Pancreas (tissue), 10 donors: ENCODE measurements around the gene SHISA5. TPM values are rescaled to one million over a fixed set of nuclear protein-coding genes. Genes with fewer than 3 reads are reported as not detected.
A peak's percentile ranks its signal among the peaks of the same experiment; 100 is the strongest.

Experiments
- ATAC-seq, 4 donors: fragments of 200-7000 bp; cut with Tn5 transposase; one replicate each; pipeline versions ENCODE4 v1.8.0 to v1.9.1; 2020; ENCODE audit warnings: mild to moderate bottlenecking in 4 of 4, moderate library complexity in 4 of 4
- DNase-seq, 6 donors: peaks; one replicate each; pipeline ENCODE4 v3.0.0-alpha.2; 2020
- FAIRE-seq: peaks from 2 replicates; lab custom pipeline; 2012; peaks lifted over from hg19 to GRCh38; lab: Jason Lieb, UNC
- H3K27ac ChIP-seq, 4 donors: fragments of 200-600 bp; sonication (generic); 1 replicate in 3 of 4; 2 replicates in 1 of 4; pipeline versions ENCODE4 v1.5.0 to v1.8.0; 2020
- H3K27me3 ChIP-seq, 4 donors: fragments of 200-600 bp; one replicate each; pipeline ENCODE4 v1.8.0; 2021
- H3K36me3 ChIP-seq, 3 donors: fragments of 200-600 bp; sonication (generic) in 1 of 3; one replicate each; pipeline versions ENCODE4 v1.5.0 to v1.8.0; 2020 to 2021
- H3K4me1 ChIP-seq, 3 donors: fragments of 200-600 bp; one replicate each; pipeline ENCODE4 v1.8.0; 2021
- H3K4me3 ChIP-seq, 4 donors: fragments of 200-600 bp; sonication (generic) in 2 of 4; one replicate each; pipeline versions ENCODE4 v1.5.0 to v1.8.0; 2020 to 2021
- H3K9me3 ChIP-seq, 4 donors: fragments of 200-600 bp; one replicate each; pipeline ENCODE4 v1.8.0; 2021
- WGBS, 2 donors: extraction: QIAGEN DNeasy Blood & Tissue Kit; methylation state at CpG; one replicate each; pipeline ENCODE4 v1.1.7; 2013; 5-methylcytosine and 5-hydroxymethylcytosine counted together
- intact Hi-C, 3 donors: fragments of 100-400 bp; cut with DNase I; formaldehyde crosslinking; loops; one replicate each; pipeline versions ENCODE4 v1.11.1 to v1.14.2; 2022
- polyA plus RNA-seq, 2 donors: library from polyadenylated mRNA; stranded (reverse); fragments of 200-250 nt; gene quantifications; one replicate each; pipeline ENCODE4 v1.2.3, GENCODE V29; 2013
- total RNA-seq, 6 donors: library from RNA; stranded (reverse); fragmentation: NEBNext Ultra II Directional in 4 of 6; extraction: Animal tissue kit (Norgen Biotek cat#: 25700) in 4 of 6; gene quantifications; one replicate each; pipeline versions ENCODE4 v1.2.1 to v1.2.4, GENCODE V29; 2021 to 2023
- TF ChIP-seq, protein P1 (sequence below), 4 donors: fragments of 200-600 bp; sonication (generic) in 3 of 4; IDR thresholded peaks; one replicate each; pipeline versions ENCODE4 v1.5.0 to v1.8.0; 2021; ENCODE audit warnings: antibody characterized with exemption in 4 of 4
- donor health status: healthy with polysubstance abuse.
- donor health status: DM: no; HTN: no; CAD: no; lungs with moderate emphysema.
- donor health status: DM: no; HTN: no; CAD: no.
- donor health status: control.
- donor health status: control.
- donor health status: Bipolar disorder and iron deficiency.
- donor health status: DM: yes; HTN: yes; CAD: no.
- donor health status: DM: no; HTN: no; CAD: no.
- donor health status: DM: no; HTN: no; CAD: no.
- donor health status: DM: yes; HTN: yes; CAD: no.

Gene SHISA5
- total and polyA plus RNA-seq, 8 donors, result 29.9 to 81.6 (median 45.3) TPM

DNA sequence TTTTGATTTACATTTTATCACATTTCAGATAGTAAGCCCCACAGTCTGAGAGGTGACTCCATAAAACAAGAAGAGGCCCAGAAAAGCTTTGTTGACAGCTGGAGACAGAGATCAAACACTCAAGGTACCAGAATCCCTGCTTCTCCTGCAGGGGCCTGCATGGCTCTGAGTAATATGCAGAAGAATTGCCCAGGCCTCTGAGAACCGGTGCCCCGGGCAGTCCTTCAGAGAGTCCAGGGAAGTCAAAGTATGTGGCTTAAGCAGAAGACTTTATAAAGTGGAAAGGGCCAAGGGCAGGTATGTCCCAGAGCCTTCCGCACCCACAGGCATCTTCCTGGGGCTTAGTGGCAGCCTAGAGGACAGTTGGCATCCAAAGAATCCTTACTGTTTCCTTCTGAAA is 44.6 kb downstream of the SHISA5 start:
- H3K36me3 ChIP-seq, result peaks cover 0 to 34% (median 13%) of the 10 kb centered on the region in 3 donors
- DNase-seq (no peak), ATAC-seq (no peak), FAIRE-seq (no peak)
- H3K27ac ChIP-seq, result no peak overlapping the region
- no peaks in the 10 kb centered on the region for H3K9me3 ChIP-seq
- no peaks in the 10 kb centered on the region for H3K27me3 ChIP-seq
- 93 to 95% methylated on average over 3 of the region's 3 CpGs for WGBS, 2 donors
- H3K4me3 ChIP-seq, result no peak overlapping the region
- TF ChIP-seq, protein P1, sequence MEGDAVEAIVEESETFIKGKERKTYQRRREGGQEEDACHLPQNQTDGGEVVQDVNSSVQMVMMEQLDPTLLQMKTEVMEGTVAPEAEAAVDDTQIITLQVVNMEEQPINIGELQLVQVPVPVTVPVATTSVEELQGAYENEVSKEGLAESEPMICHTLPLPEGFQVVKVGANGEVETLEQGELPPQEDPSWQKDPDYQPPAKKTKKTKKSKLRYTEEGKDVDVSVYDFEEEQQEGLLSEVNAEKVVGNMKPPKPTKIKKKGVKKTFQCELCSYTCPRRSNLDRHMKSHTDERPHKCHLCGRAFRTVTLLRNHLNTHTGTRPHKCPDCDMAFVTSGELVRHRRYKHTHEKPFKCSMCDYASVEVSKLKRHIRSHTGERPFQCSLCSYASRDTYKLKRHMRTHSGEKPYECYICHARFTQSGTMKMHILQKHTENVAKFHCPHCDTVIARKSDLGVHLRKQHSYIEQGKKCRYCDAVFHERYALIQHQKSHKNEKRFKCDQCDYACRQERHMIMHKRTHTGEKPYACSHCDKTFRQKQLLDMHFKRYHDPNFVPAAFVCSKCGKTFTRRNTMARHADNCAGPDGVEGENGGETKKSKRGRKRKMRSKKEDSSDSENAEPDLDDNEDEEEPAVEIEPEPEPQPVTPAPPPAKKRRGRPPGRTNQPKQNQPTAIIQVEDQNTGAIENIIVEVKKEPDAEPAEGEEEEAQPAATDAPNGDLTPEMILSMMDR (IDR thresholded peaks at IDR 0.05), result no peak
- H3K4me1 ChIP-seq, result no peaks in the 10 kb centered on the region
- intact Hi-C loops, result no loop called here

DNA sequence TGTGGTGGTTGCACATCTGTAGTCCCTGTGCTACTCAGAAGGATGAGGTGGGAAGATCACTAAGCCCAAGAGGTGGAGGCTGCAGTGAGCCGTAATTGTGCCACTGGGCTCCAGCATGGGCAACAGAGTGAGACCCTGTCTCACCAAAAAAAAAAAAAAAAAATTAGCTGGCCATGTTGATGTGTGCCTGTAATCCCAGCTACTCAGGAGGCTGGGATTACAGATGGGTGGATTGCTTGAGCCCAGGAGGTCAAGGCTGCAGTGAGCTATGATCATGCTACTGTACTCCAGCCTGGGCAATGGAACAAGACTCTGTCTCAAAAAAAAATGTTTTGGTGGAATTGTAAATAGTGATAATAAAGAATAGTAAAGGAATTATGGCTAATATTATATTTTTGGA is 47.5 kb downstream of the SHISA5 start:
- H3K27ac ChIP-seq, result no peak overlapping the region
- ATAC-seq (no peak), FAIRE-seq (no peak), DNase-seq (no peak)
- no peaks in the 10 kb centered on the region for H3K9me3 ChIP-seq
- WGBS, 2 donors, result 95 to 98% methylated on average over 1 of the region's 1 CpG
- no peaks in the 10 kb centered on the region for H3K27me3 ChIP-seq
- H3K36me3 ChIP-seq, result peaks cover 0 to 42% (median 13%) of the 10 kb centered on the region in 3 donors
- intact Hi-C loops, result no loop called here
- TF ChIP-seq, protein P1 (IDR thresholded peaks at IDR 0.05), result no peak
- no peak overlapping the region for H3K4me3 ChIP-seq
- H3K4me1 ChIP-seq, result no peaks in the 10 kb centered on the region

DNA sequence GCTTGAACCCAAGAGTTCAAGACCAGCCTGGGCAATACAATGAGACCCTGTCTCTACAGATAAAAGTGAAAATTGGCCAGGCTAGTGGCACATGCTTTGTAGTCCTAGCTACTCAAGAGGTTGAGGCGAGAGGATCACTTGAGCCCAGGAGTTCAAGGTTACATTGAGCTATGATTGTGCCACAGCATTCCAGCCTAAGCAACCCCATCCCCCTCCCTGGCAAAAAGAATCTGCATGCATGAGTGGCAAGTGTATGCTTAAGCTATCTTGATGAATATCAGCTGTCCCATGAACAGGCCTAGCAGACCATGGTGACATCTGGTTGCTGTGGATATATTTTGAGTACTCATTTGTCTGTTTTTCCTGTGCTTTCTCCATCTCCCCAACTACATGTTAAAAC is 52.7 kb downstream of the SHISA5 start:
- ATAC-seq (no peak), DNase-seq (no peak), FAIRE-seq (no peak)
- no peak overlapping the region for H3K4me3 ChIP-seq
- no peak overlapping the region for H3K27ac ChIP-seq
- H3K36me3 ChIP-seq, result peaks cover 0 to 9% (median 0%) of the 10 kb centered on the region in 3 donors
- no peaks in the 10 kb centered on the region for H3K27me3 ChIP-seq
- 73 to 78% methylated on average over 1 of the region's 1 CpG for WGBS, 2 donors
- intact Hi-C loops, result no loop called here
- H3K9me3 ChIP-seq, result no peaks in the 10 kb centered on the region
- H3K4me1 ChIP-seq, result peaks cover 0 to 7% (median 5%) of the 10 kb centered on the region in 3 donors
- TF ChIP-seq, protein P1 (IDR thresholded peaks at IDR 0.05), result no peak

GRCh38 chr3:48446425-48447193 is 57.4 kb downstream of the SHISA5 start, which contains the start of gene ATRIP:
TSS of gene ATRIP (plus strand) at chr3:48446737. CDS start at chr3:48446846, 109 bp downstream.
- H3K9me3 ChIP-seq, result no peaks in the 10 kb centered on the region
- H3K27ac ChIP-seq, result peak within 1 kb of the TSS; percentile 68 to 80 (median 76)
- DNase-seq (peak; percentile 82 to 96 (median 88)), FAIRE-seq (no peak), ATAC-seq (peak; percentile 99 to 100 (median 99))
- H3K4me3 ChIP-seq, result peak within 1 kb of the TSS; percentile 73 to 92 (median 86)
- peaks cover 1 to 17% (median 10%) of the 10 kb centered on the region in 3 donors for H3K4me1 ChIP-seq
- no peaks in the 10 kb centered on the region for H3K27me3 ChIP-seq
- intact Hi-C loops, result no loop called here
- peaks cover 0 to 4% (median 0%) of the 10 kb centered on the region in 3 donors for H3K36me3 ChIP-seq
- 0 to 1% methylated on average over 85 to 91 of the region's 91 CpGs for WGBS, 2 donors
- TF ChIP-seq, protein P1 (IDR thresholded peaks at IDR 0.05), result no peak

DNA sequence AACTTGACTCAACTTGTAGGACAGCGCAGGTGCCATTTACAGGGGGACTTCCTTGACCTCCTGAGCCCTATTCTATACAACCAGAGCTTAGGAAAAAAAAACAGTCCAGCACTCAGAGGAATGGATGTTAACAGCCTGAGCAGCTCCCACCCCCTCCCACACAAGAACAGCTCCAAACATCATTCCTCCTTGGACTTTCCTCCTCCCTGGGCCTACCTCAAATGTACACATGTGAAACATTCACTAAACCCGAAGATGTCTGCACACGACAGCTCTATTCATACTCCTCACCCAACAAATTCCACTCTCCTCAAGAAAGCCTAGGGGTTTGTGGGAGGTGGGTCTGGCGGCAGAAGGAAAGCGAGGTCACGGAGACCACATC is 57.9 kb downstream of the SHISA5 start:
- Histone ChIP-seq H3K9me3 (no peaks in the 10 kb centered on the region), H3K27me3 (no peaks in the 10 kb centered on the region), H3K4me3 (peak overlapping the region; percentile 73 to 92 (median 86)), H3K4me1 (peaks cover 7 to 22% (median 16%) of the 10 kb centered on the region in 3 donors), H3K36me3 (peaks cover 0 to 4% (median 0%) of the 10 kb centered on the region in 3 donors), H3K27ac (peak overlapping the region; percentile 68 to 80 (median 76))
- TF ChIP-seq, protein P1 (IDR thresholded peaks at IDR 0.05), result no peak
- 13 to 14% methylated on average over 6 of the region's 6 CpGs for WGBS, 2 donors
- DNase-seq, result no peak
- peak in 1 of 4 donors; percentile 22 for ATAC-seq
- no peak for FAIRE-seq
- intact Hi-C loops, result no loop called here
